Measurements from ENCODE around the gene ARID1B.

GRCh38 chr6:156911581-156911980 is 134.4 kb downstream of the ARID1B start:
- no peak for TF ChIP-seq CTCF (conservative IDR thresholded peaks at IDR 0.05; ENCODE audit: low read length)
- TF ChIP-seq EZH2phosphoT487 (IDR thresholded peaks at IDR 0.05; ENCODE audit: borderline replicate concordance, low read depth, low read length): no peak

Data from OCI-LY7 (cell line).